Peyer's patch (tissue), 4 donors: ENCODE results near the gene CYP24A1.

Source experiments
- CTCF ChIP-seq, 6 experiments: fragments of 450-650 bp in 4 of 6; fragments of 200-600 bp in 2 of 6; sonication (generic) in 1 of 6; IDR thresholded peaks; one replicate each; pipeline ENCODE4 v1.5.1; 2017 to 2019; ENCODE audit warnings: antibody characterized with exemption in 6 of 6, mild to moderate bottlenecking in 3 of 6, moderate library complexity in 1 of 6
- POLR2A ChIP-seq, 2 donors: fragments of 450-650 bp; IDR thresholded peaks; one replicate each; pipeline ENCODE4 v1.5.1; 2017; ENCODE audit warnings: antibody characterized with exemption in 2 of 2, mild to moderate bottlenecking in 2 of 2, moderate library complexity in 2 of 2

DNA sequence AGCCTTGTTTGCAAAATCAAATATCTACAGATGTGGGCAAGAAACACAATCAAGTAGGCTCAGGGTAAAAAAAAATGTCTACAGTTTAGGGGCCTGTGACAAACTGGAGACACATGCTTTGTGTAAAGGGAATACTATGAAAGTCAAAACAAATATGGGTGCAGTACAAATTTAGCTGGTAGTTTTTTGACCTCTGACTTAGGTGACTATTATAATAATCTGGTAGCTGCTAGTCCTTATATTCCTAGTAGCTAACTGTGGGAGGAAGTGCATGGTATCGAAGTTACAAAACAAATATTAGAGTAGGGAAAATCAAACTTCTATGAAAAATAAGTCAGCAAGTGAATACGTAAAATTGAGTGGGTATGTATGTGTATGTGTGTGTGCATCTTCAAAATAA lies 35.4 kb downstream of the CYP24A1 start:
- TF ChIP-seq CTCF (IDR thresholded peaks at IDR 0.05) (no peak), POLR2A (IDR thresholded peaks at IDR 0.05) (no peak)
